ENCODE measurements around the gene NFYC.

NFYC gene

DNA sequence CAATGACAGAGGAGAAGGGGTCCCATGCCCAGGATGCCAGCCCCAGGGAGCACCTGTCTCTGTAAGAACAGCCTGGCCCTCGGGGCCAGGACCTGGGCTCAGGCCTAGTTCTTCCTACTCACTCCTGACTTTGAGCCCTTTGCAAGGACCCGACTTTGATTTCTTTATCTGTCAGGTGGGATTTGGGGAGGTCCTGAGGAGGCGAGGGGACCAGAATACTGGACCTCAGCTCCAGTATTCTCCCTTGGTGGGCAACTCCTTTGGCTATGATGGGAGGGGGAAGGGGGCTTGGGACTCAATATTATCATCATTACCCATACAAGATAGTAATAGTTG, 110.2 kb downstream of the NFYC start:
- no peak for DNase-seq

DNA sequence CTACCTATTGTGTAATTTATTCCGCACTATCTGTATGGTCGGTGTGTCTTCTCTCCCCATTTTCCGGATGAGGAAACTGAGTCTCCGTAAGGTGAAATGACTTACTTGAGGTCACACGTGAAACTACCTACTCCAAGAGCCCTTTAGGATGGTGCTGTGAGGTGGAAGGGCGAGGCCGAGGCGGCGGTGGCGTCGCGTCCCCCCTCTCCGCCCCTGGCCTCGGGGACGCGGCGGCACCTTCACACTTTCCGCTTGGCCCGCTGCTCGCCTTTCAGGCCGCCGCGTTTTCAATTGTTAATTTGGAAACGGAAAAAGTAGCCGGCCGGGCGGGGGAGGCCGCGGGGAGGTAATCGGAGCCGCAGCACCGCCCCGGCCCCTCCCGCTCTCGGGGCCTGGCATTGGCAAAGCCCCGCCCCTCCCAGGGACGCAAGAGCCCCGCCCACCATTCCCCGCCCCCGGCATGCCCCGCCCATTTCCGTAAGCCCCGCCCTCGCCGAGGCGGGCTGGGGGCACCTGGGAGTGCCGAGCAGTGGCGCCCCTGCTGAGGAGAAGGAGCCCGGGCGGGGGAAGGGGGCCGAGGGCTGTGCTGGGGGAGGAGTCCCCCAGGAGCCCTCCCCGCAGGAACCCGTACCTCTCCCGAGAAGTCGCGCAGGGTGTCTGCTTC, 110.7 kb downstream of the NFYC start:
- peak; percentile 81 for DNase-seq

GRCh38 chr1:40802742-40803113, 111.2 kb downstream of the NFYC start:
- no peak for DNase-seq

DNA sequence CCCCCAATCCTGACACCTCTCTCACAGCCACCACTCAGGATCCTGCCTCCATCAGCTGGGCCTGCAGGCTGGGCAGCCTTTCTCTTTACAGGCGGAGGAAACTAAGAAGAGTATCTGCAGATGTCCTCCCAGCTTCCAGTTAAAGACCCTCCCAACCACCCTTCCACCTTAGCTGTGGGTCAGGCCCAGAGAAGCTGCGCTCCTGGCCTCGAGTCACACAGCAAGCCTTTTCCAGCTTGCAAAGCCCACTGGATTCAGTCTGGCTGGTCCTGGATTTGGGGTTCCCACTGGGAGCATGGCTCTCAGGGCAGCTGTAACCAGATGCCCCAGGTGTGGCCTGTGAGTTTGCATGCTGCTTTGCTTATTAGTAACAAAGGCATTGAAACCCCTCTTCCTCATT, 111.9 kb downstream of the NFYC start:
- no peak for DNase-seq

DNA sequence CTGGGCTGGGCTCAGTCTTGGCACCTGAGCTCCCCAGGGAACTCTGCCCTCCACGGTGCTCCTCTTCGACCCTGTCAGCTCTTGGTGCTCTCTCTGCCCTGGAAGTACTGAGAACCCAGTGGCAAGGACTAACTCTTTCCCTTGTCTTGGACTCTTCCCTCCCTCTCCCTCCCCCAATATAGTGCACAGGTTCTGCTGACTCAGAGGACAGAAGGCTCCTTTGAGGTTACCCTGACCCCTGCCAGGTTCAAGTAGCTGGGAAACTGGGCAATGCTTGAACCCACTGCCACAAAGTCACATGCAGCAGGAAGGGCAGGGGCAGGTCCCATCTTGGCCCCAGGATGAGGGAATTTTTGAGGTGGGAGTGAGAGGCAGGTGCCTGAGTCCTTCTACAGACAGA, 112.4 kb downstream of the NFYC start:
- DNase-seq, result no peak

DNA sequence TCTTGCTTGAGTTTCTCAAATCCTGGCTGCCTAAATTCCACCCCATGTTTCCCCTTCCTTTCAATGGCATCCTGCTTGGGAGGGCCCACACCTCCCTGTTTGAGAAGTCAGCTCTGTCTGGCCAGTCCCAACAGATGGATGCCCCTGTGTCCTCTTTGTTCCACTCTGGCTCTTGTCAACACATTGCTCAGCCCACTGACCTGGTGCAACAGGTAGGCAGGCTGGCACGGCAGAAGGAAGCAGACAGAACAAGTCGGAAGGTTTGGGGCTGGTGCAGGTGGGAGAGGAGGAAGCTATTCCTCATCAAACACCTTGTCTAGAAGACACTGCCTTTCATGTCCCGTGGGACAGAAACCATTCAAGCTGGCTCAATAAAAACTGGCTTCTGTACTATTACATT, 114.7 kb downstream of the NFYC start:
- DNase-seq, result no peak

DNA sequence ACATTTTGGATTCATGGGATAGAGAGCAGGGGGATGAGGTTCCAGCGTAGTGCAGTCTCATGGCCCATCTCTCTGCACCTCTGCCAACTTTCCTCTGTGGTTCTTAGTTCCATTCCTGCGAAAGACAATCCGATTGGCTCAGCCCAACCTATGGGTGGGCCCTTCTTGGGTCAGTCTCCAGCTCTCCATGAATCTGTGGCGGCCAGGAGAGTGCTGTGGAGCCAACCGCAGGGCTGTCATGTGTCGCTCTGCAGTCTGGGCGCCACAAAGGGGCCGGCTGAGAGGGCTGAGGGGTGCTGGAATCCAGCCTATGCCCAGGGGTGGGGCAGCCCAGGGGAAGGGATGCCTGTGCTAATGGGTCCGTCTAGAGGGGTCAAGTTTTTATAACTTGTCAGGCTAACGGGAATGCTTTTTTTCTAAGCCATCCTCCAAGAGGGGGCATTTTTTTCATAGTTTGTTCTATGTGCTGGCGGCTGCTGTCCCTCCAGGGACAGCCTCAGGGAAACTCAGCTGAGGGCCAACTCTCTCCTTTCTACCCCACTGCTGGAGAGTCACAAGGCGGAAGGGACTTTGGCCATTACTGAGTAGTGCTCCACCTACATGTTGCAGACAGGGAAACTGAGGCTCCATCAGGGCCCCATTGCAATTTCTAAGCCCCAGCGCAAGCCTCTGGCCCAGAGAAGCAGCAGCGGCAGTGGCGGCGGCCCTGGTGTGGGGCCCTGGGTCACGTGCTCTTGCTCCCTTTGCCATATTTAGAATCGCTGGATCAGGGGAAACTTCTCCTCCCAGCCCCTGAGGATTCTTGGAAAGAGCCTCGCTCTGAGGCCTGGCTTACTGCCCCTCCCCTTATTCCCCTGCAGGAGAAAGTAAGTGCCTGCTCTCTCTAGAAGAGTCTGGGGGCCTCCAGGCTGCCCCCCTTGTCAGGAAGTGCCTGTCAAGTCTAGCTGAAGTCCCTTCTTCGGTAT, 115.5 kb downstream of the NFYC start:
- DNase-seq, result no peak

DNA sequence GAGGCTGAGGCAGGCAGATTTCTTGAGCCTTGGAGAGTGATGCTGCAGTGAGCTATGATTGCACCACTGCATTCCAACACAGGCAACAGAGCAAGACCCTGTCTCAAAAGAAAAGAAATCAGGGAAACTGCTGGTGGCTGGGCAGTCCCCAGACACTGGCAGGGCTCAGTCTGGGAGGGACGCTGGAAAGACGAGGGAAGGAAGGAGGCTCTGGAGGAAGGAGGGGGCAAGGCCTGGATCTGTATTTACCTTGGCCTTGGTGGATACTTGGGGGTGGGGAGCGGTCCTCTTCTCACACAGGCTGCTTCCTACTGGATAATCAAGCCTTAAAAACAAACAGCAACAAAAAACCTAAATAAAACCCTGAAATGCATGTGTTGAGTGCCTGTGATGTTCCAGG, 116.5 kb downstream of the NFYC start:
- no peak for DNase-seq

GRCh38 chr1:40808444-40808843, 116.9 kb downstream of the NFYC start:
- DNase-seq, result no peak

- peak; percentile 45 for DNase-seq
These were observed 117.4 kb downstream of the NFYC start for GRCh38 chr1:40808909-40809308.

- DNase-seq, result no peak
These were observed 119.4 kb downstream of the NFYC start for GRCh38 chr1:40810927-40811326.

GRCh38 chr1:40815420-40815819, 123.9 kb downstream of the NFYC start:
- no peak for DNase-seq

- DNase-seq, result peak; percentile 22
These were observed 126.3 kb downstream of the NFYC start for GRCh38 chr1:40817791-40818263.

DNA sequence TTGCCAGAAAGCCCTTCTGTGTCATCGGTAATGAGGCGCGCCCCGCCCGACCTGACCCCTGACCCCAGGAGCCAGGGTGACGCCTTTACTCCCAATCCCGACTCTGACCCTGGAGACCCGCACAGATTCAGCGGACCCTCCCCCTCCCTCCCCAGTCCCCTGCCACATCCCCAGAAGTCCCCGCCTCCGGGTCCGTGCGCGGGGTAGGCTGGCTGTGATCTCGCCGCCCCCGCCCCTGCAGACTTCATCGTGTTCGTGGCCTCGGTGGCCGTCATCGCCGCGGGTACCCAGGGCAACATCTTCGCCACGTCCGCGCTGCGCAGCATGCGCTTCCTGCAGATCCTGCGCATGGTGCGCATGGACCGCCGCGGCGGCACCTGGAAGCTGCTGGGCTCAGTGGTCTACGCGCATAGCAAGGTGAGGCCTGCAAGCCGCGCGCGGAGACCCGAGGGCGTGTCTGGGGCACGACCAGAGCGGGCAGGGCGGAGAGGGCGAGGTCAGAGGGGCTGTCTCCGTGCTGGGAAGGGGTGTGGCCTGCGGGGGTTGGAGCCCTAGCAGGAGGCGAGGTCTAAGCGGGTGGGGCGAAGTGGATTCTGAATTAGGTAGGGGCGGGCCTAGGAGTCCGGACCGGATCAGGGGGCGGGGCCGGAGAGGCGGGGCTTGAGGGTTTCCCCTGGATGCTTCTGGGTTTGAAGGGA, 126.9 kb downstream of the NFYC start:
- DNase-seq, result peak; percentile 63

GRCh38 chr1:40819101-40819500, 127.6 kb downstream of the NFYC start:
- DNase-seq, result no peak

DNA sequence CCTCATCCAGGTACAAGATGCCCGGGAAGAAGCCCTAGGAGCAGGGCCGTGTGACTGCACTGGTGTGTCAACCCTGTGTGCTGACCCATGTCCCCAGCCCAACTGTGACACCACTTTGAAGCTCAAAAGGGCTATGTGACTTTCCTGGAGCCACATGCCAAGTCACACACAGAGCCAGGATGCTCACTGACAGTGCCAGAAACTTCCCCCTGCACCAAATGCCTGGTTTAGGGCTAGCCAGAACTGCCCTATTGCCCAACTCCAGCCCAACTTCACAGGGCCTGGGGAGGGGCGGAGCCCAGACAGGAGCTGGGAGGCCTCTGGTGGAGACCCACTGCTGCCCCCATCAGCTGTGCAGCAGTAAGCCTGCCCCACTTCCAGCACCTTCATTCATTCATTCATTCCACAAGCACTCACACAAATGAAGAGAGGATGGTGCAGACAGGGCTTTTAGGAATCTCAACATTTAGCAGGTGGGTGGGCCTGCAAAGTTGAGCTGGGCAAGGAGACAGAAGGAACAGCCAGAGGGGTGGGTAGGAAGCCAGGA, 128.8 kb downstream of the NFYC start:
- DNase-seq, result no peak
